Measurements from ENCODE around the gene SMURF1. TPM values are rescaled to one million over a fixed set of nuclear protein-coding genes. Genes with fewer than 3 reads are reported as not detected.

SMURF1 gene
- total and polyA plus RNA-seq, 10 donors, result 2.5 to 29.0 (median 21.0) TPM

GRCh38 chr7:99116144-99116543, 27.8 kb downstream of the SMURF1 start:
- intact Hi-C loops (cut with DNase I; ENCODE audit: low total_unique reads), result no loop called here
- WGBS, 5 donors, result 83 to 90% (median 86%) methylated on average over 1 of the region's 1 CpG
- H3K27ac ChIP-seq, result no peak overlapping the region

GRCh38 chr7:99115379-99115778, 28.5 kb downstream of the SMURF1 start:
- 93 to 100% (median 96%) methylated on average over 1 of the region's 1 CpG for WGBS, 5 donors
- Histone ChIP-seq H3K27ac (peak overlapping the region in 1 of 8 donors; percentile 19), H3K9me3 (peaks cover 0 to 23% (median 10%) of the 10 kb centered on the region in 8 donors), H3K4me3 (no peak overlapping the region), H3K4me1 (peaks cover 0 to 59% (median 38%) of the 10 kb centered on the region in 6 donors), H3K36me3 (peaks cover 0 to 6% (median 0%) of the 10 kb centered on the region in 6 donors), H3K27me3 (replicated peaks in 1 of 7) (no peaks in the 10 kb centered on the region)
- DNase-seq, result no peak
- intact Hi-C loops (cut with DNase I; ENCODE audit: low total_unique reads), result no loop called here
- no peak for TF ChIP-seq POLR2A (IDR thresholded peaks at IDR 0.05)
- no peak for TF ChIP-seq CTCF (IDR thresholded peaks at IDR 0.05 in 8 of 11, conservative IDR thresholded peaks at IDR 0.05 in 3 of 11)
- TF ChIP-seq POLR2AphosphoS5 (IDR thresholded peaks at IDR 0.05), result no peak

More at GRCh38 chr7:99116144-99116543, 27.8 kb downstream of the SMURF1 start:
- TF ChIP-seq CTCF (IDR thresholded peaks at IDR 0.05 in 8 of 11, conservative IDR thresholded peaks at IDR 0.05 in 3 of 11) (no peak), POLR2AphosphoS5 (IDR thresholded peaks at IDR 0.05) (no peak), POLR2A (IDR thresholded peaks at IDR 0.05) (no peak)
- DNase-seq, result no peak
- no peak overlapping the region for H3K4me3 ChIP-seq
- H3K4me1 ChIP-seq, result peaks cover 5 to 59% (median 40%) of the 10 kb centered on the region in 6 donors
- H3K27me3 ChIP-seq (replicated peaks in 1 of 7), result no peaks in the 10 kb centered on the region
- H3K36me3 ChIP-seq, result peaks cover 0 to 7% (median 0%) of the 10 kb centered on the region in 6 donors
- peaks cover 0 to 23% (median 10%) of the 10 kb centered on the region in 8 donors for H3K9me3 ChIP-seq

- Histone ChIP-seq H3K27ac (no peak overlapping the region), H3K4me1 (peaks cover 9 to 59% (median 41%) of the 10 kb centered on the region in 6 donors), H3K27me3 (replicated peaks in 1 of 7) (no peaks in the 10 kb centered on the region), H3K36me3 (peaks cover 0 to 6% (median 0%) of the 10 kb centered on the region in 6 donors), H3K9me3 (peaks cover 0 to 23% (median 10%) of the 10 kb centered on the region in 8 donors), H3K4me3 (no peak overlapping the region)
- intact Hi-C loops (cut with DNase I; ENCODE audit: low total_unique reads), result no loop called here
- WGBS, 5 donors, result 95 to 100% (median 97%) methylated on average over 1 of the region's 1 CpG
- DNase-seq, result no peak
- TF ChIP-seq CTCF (IDR thresholded peaks at IDR 0.05 in 8 of 11, conservative IDR thresholded peaks at IDR 0.05 in 3 of 11) (no peak), POLR2AphosphoS5 (IDR thresholded peaks at IDR 0.05) (no peak), POLR2A (IDR thresholded peaks at IDR 0.05) (no peak)
Observed at GRCh38 chr7:99112979-99113378, 30.9 kb downstream of the SMURF1 start.

- TF ChIP-seq CTCF (IDR thresholded peaks at IDR 0.05 in 8 of 11, conservative IDR thresholded peaks at IDR 0.05 in 3 of 11) (no peak), POLR2AphosphoS5 (IDR thresholded peaks at IDR 0.05) (no peak), POLR2A (IDR thresholded peaks at IDR 0.05) (no peak)
- peaks cover 0 to 6% (median 0%) of the 10 kb centered on the region in 6 donors for H3K36me3 ChIP-seq
- peaks cover 0 to 20% (median 7%) of the 10 kb centered on the region in 8 donors for H3K9me3 ChIP-seq
- H3K4me3 ChIP-seq, result no peak overlapping the region
- H3K27ac ChIP-seq, result peak overlapping the region in 1 of 8 donors; percentile 50
- no peak for DNase-seq
- peaks cover 16 to 63% (median 46%) of the 10 kb centered on the region in 6 donors for H3K4me1 ChIP-seq
- intact Hi-C loops (cut with DNase I; ENCODE audit: low total_unique reads), result no loop called here
- H3K27me3 ChIP-seq (replicated peaks in 1 of 7), result no peaks in the 10 kb centered on the region
- WGBS, 5 donors, result 47 to 62% (median 57%) methylated on average over 2 of the region's 2 CpGs
Observed at GRCh38 chr7:99112097-99112496, 31.8 kb downstream of the SMURF1 start.
